ENCODE results near the gene SPATA31E1.

DNA sequence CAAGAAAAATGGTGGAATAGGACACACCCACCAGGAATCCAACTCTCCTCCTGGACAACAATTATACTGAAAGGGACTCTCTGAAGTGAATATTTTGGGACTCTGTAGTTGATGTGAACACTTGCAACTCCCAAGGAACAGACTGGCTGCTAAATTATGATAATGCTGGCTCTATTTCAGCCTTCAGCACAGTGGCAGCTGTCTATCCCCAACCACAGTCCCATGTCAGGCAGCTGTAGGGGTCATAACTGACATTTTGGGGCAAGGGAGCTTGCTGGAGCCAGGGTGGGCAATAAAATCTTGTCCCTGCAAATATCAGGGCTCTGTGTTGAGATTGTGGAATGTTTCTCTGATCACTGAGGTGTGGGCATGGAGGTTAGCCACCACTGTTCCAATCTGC, 14.2 kb downstream of the SPATA31E1 start:
- TF ChIP-seq FOXM1 (IDR thresholded peaks at IDR 0.05; ENCODE audit: borderline replicate concordance, low read depth): no peak
- TF ChIP-seq REST (IDR thresholded peaks at IDR 0.05; ENCODE audit: low read depth): no peak
- TF ChIP-seq ZBTB7A (IDR thresholded peaks at IDR 0.05; ENCODE audit: low read depth): no peak
- no peak for TF ChIP-seq MAX (IDR thresholded peaks at IDR 0.05)
- no peak for TF ChIP-seq EGR1 (IDR thresholded peaks at IDR 0.05)
- TF ChIP-seq NFIC (IDR thresholded peaks at IDR 0.05): no peak
